ENCODE results near the gene RTP5.
"Not testable (repeated sequence)": the region's sequence is repeated elsewhere in the genome, so short reads cannot be mapped to it uniquely, and the experiment has no call there.

The RTP5 gene

GRCh38 chr2:241922411-241922810, 52.9 kb downstream of the RTP5 start:
- H3K4me3 ChIP-seq (ENCODE audit: low read depth, low read length), result no peak overlapping the region
- TF ChIP-seq CTCF (IDR thresholded peaks at IDR 0.05; ENCODE audit: borderline replicate concordance, insufficient read depth, low read depth, low read length), result no peak

GRCh38 chr2:241922816-241923601, 53.5 kb downstream of the RTP5 start:
- not testable (repeated sequence) for H3K4me3 ChIP-seq (ENCODE audit: low read depth, low read length)

All from GM12875 (cell line).